CD4-positive, alpha-beta T cell treated with Interleukin-1 beta for 1 hour (primary cell): Measurements from ENCODE around the gene XBP1.
"Not testable (repeated sequence)": the region's sequence is repeated elsewhere in the genome, so short reads cannot be mapped to it uniquely, and the experiment has no call there.

Source experiments
- DNase-seq, 2 donors: peaks; one replicate each; pipeline ENCODE4 v3.0.0-alpha.2; 2020 to 2022

The XBP1 gene

GRCh38 chr22:28817919-28818859 is 17.8 kb upstream of the XBP1 start:
- DNase-seq: no peak

GRCh38 chr22:28817064-28817463 is 16.7 kb upstream of the XBP1 start:
- DNase-seq: no peak

- DNase-seq: no peak
Observed at GRCh38 chr22:28815729-28816128, 15.4 kb upstream of the XBP1 start.

- DNase-seq: no peak
Observed at GRCh38 chr22:28815111-28815510, 14.7 kb upstream of the XBP1 start.

- DNase-seq: no peak
Observed at GRCh38 chr22:28813772-28814518, 13.6 kb upstream of the XBP1 start.

GRCh38 chr22:28812516-28812915 is 12.1 kb upstream of the XBP1 start:
- DNase-seq: no peak

GRCh38 chr22:28810821-28811491 is 10.6 kb upstream of the XBP1 start:
- DNase-seq: peak in 1 of 2 donors; percentile 46

GRCh38 chr22:28808716-28809355 is 8.5 kb upstream of the XBP1 start:
- no peak for DNase-seq

GRCh38 chr22:28805426-28805825 is 5.1 kb upstream of the XBP1 start:
- not testable (repeated sequence) for DNase-seq

GRCh38 chr22:28802595-28803123 is 2.3 kb upstream of the XBP1 start:
- no peak for DNase-seq

GRCh38 chr22:28801845-28802594 is 1.7 kb upstream of the XBP1 start:
- DNase-seq: no peak

- peak; percentile 26 to 33 for DNase-seq
Observed at GRCh38 chr22:28799606-28800307, 612 bp downstream of the XBP1 start.

GRCh38 chr22:28798810-28799605 is 1.4 kb downstream of the XBP1 start:
- DNase-seq: peak; percentile 47 to 75

GRCh38 chr22:28795932-28796856 is 4.2 kb downstream of the XBP1 start:
- no peak for DNase-seq

- DNase-seq: no peak
Observed at GRCh38 chr22:28795071-28795693, 5.2 kb downstream of the XBP1 start.

GRCh38 chr22:28793976-28794584 is 6.3 kb downstream of the XBP1 start:
- no peak for DNase-seq

GRCh38 chr22:28792491-28793383 is 7.6 kb downstream of the XBP1 start:
- DNase-seq: no peak
